H1 (cell line): Measurements from ENCODE around the gene LRRC42. TPM values are rescaled to one million over a fixed set of nuclear protein-coding genes. Genes with fewer than 3 reads are reported as not detected.

Source experiments
- CTCF ChIA-PET: fragments of 300-600 bp; sonication (Branson Sonifier 250); formaldehyde crosslinking; loops from one replicate; lab custom pipeline; 2021; ENCODE audit not compliant: partially characterized antibody; lab: Charles Lee
- POLR2A ChIA-PET: fragments of 300-600 bp; sonication (Branson Sonifier 250); formaldehyde crosslinking; loops from one replicate; lab custom pipeline; 2021; ENCODE audit warnings: inconsistent platforms; ENCODE audit not compliant: partially characterized antibody; lab: Charles Lee
- DNase-seq, 2 experiments: peaks; one replicate each; pipeline versions ENCODE4 v3.0.0 to v3.0.0-alpha.2; 2010 to 2022; ENCODE audit warnings: low spot score in 2 of 2, low read depth in 1 of 2, mixed read lengths in 1 of 2
- FAIRE-seq: peaks from 2 replicates; lab custom pipeline; 2011; peaks lifted over from hg19 to GRCh38; lab: Jason Lieb, UNC
- H2AFZ ChIP-seq: 2 replicates; pipeline ENCODE4 v1.8.1; 2012; ENCODE audit warnings: low read length, inconsistent platforms
- H2AK5ac ChIP-seq: 2 replicates; pipeline ENCODE4 v1.6.1; 2013; ENCODE audit warnings: low read depth, low read length
- H2BK120ac ChIP-seq: replicated peaks from 2 replicates; pipeline ENCODE3; 2013; ENCODE audit warnings: low read depth, low read length, inconsistent platforms
- H2BK12ac ChIP-seq: 2 replicates; pipeline ENCODE4 v1.6.1; 2013; ENCODE audit warnings: low read depth, low read length
- H2BK15ac ChIP-seq: 2 replicates; pipeline ENCODE4 v1.6.1; 2013; ENCODE audit warnings: low read length
- H2BK20ac ChIP-seq: 2 replicates; pipeline ENCODE4 v1.6.1; 2013; ENCODE audit warnings: low read length
- H2BK5ac ChIP-seq: 2 replicates; pipeline ENCODE4 v1.6.1; 2013; ENCODE audit warnings: low read depth, low read length
- H3K14ac ChIP-seq: 2 replicates; pipeline ENCODE4 v1.6.1; 2013; ENCODE audit warnings: inconsistent platforms; ENCODE audit not compliant: insufficient read length
- H3K18ac ChIP-seq: 2 replicates; pipeline ENCODE4 v1.6.1; 2013; ENCODE audit warnings: low read length; ENCODE audit errors: extremely low read depth
- H3K23ac ChIP-seq: 2 replicates; pipeline ENCODE4 v1.6.1; 2013; ENCODE audit warnings: inconsistent platforms; ENCODE audit not compliant: insufficient read length
- H3K23me2 ChIP-seq: 2 replicates; pipeline ENCODE4 v1.6.1; 2013; ENCODE audit warnings: low read depth, low read length
- H3K27ac ChIP-seq: 2 replicates; pipeline ENCODE4 v1.6.1; 2011; ENCODE audit warnings: low read depth, low read length, inconsistent platforms
- H3K27me3 ChIP-seq, 4 experiments: replicated peaks in 1 of 4; 1 replicate in 1 of 4; 2 replicates in 3 of 4; pipeline versions ENCODE4 v1.6.1 to v1.8.1; 2011 to 2013; ENCODE audit warnings: low read length in 3 of 4, mild to moderate bottlenecking in 3 of 4, inconsistent platforms in 2 of 4, mixed read lengths in 2 of 4, moderate library complexity in 1 of 4; ENCODE audit not compliant: control insufficient read depth in 3 of 4, insufficient read depth in 3 of 4; ENCODE audit errors: extremely low read depth in 1 of 4
- H3K36me3 ChIP-seq, 4 experiments: 2 replicates each; pipeline versions ENCODE4 v1.6.1 to v1.8.1; 2011 to 2013; ENCODE audit warnings: mild to moderate bottlenecking in 4 of 4, low read length in 3 of 4, moderate library complexity in 2 of 4, control low read depth in 1 of 4, inconsistent platforms in 1 of 4; ENCODE audit not compliant: insufficient read depth in 4 of 4, control insufficient read depth in 2 of 4
- H3K4ac ChIP-seq: replicated peaks from 2 replicates; pipeline ENCODE3; 2013; ENCODE audit warnings: low read length, low read depth, mixed read lengths, inconsistent platforms; ENCODE audit not compliant: insufficient read length
- H3K4me1 ChIP-seq, 4 experiments: replicated peaks in 1 of 4; 1 replicate in 1 of 4; 2 replicates in 3 of 4; pipeline versions ENCODE4 v1.6.1 to v1.8.1; 2011 to 2013; ENCODE audit warnings: low read length in 3 of 4, inconsistent platforms in 2 of 4, mixed read lengths in 1 of 4; ENCODE audit not compliant: insufficient read depth in 4 of 4, control insufficient read depth in 3 of 4
- H3K4me2 ChIP-seq, 2 experiments: 2 replicates each; pipeline versions ENCODE4 v1.6.1 to v1.8.1; 2011 to 2013; ENCODE audit warnings: low read depth in 2 of 2, low read length in 2 of 2, control low read depth in 1 of 2, inconsistent platforms in 1 of 2, mild to moderate bottlenecking in 1 of 2; ENCODE audit not compliant: insufficient read depth in 1 of 2
- H3K4me3 ChIP-seq, 4 experiments: fragments of 200-600, 300-600 bp in 1 of 4; sonication (generic), shearing (Covaris generic), sonication (Bioruptor Twin) in 1 of 4; 2 replicates each; pipeline versions ENCODE4 v1.5.1 to v1.8.1; 2011 to 2016; ENCODE audit warnings: low read length in 4 of 4, low read depth in 3 of 4, control low read depth in 2 of 4, inconsistent platforms in 2 of 4, mild to moderate bottlenecking in 2 of 4, mixed read lengths in 1 of 4, moderate library complexity in 1 of 4; ENCODE audit not compliant: insufficient read depth in 2 of 4; ENCODE audit errors: extremely low read depth in 1 of 4
- H3K56ac ChIP-seq: replicated peaks from 2 replicates; pipeline ENCODE3; 2013; ENCODE audit warnings: low read depth, mild to moderate bottlenecking, mixed read lengths, low read length, inconsistent platforms; ENCODE audit not compliant: insufficient read length
- H3K79me1 ChIP-seq: 2 replicates; pipeline ENCODE4 v1.6.1; 2013; ENCODE audit warnings: low read depth, low read length, control low read depth
- H3K79me2 ChIP-seq, 2 experiments: 2 replicates each; pipeline versions ENCODE4 v1.6.1 to v1.8.1; 2012 to 2013; ENCODE audit warnings: low read length in 2 of 2, mild to moderate bottlenecking in 2 of 2, inconsistent platforms in 1 of 2; ENCODE audit not compliant: insufficient read depth in 2 of 2, control insufficient read depth in 1 of 2
- H3K9ac ChIP-seq, 4 experiments: replicated peaks in 1 of 4; 1 replicate in 1 of 4; 2 replicates in 3 of 4; pipeline versions ENCODE4 v1.6.1 to v1.8.1; 2011 to 2013; ENCODE audit warnings: low read depth in 3 of 4, low read length in 3 of 4, control low read depth in 2 of 4, mild to moderate bottlenecking in 2 of 4, moderate library complexity in 2 of 4, inconsistent platforms in 1 of 4; ENCODE audit errors: extremely low read depth in 1 of 4
- H3K9me3 ChIP-seq, 2 experiments: 2 replicates each; pipeline versions ENCODE4 v1.6.1 to v1.8.1; 2012 to 2013; ENCODE audit warnings: mild to moderate bottlenecking in 2 of 2, moderate library complexity in 2 of 2, control low read depth in 1 of 2, inconsistent platforms in 1 of 2, low read depth in 1 of 2, low read length in 1 of 2, mixed read lengths in 1 of 2; ENCODE audit not compliant: insufficient read depth in 2 of 2
- H4K20me1 ChIP-seq, 2 experiments: replicated peaks in 1 of 2; 2 replicates each; pipeline versions ENCODE3 to v1.8.1; 2011 to 2013; ENCODE audit warnings: inconsistent platforms in 2 of 2, low read length in 2 of 2, mild to moderate bottlenecking in 1 of 2; ENCODE audit not compliant: insufficient read depth in 2 of 2, control insufficient read depth in 1 of 2
- H4K5ac ChIP-seq: 2 replicates; pipeline ENCODE4 v1.6.1; 2013; ENCODE audit warnings: low read length, low read depth, mixed read lengths, inconsistent platforms; ENCODE audit not compliant: insufficient read length
- H4K8ac ChIP-seq: 2 replicates; pipeline ENCODE4 v1.8.0; 2013; ENCODE audit warnings: mild to moderate bottlenecking, moderate library complexity, low read length, inconsistent platforms; ENCODE audit not compliant: insufficient read depth; ENCODE audit errors: extremely low read depth
- H4K91ac ChIP-seq: replicated peaks from 2 replicates; pipeline ENCODE3; 2013; ENCODE audit warnings: low read length, mixed read lengths, inconsistent platforms; ENCODE audit not compliant: insufficient read length
- CHD1 ChIP-seq: IDR thresholded peaks from 2 replicates; pipeline ENCODE4 v1.6.1; 2012; ENCODE audit warnings: low read depth, low read length, improper control_type of control experiment
- KDM5A ChIP-seq: fragments of 200-600 bp; IDR thresholded peaks from 2 replicates; pipeline ENCODE4 v1.7.1; 2012; ENCODE audit warnings: mild to moderate bottlenecking, low read length, inconsistent platforms, mixed read lengths
- POLR2A ChIP-seq, 2 experiments: IDR thresholded peaks; 1 replicate in 1 of 2; 2 replicates in 1 of 2; pipeline ENCODE4 v1.6.1; 2011; ENCODE audit warnings: low read depth in 2 of 2, low read length in 2 of 2, mild to moderate bottlenecking in 2 of 2; ENCODE audit errors: control extremely low read depth in 1 of 2
- POLR2AphosphoS5 ChIP-seq: IDR thresholded peaks from 2 replicates; pipeline ENCODE4 v1.6.1; 2011; ENCODE audit warnings: low read depth, low read length
- POU5F1 ChIP-seq: IDR thresholded peaks from 2 replicates; pipeline ENCODE4 v1.6.1; 2011; ENCODE audit warnings: low read depth, mild to moderate bottlenecking, low read length, moderate library complexity
- RAD21 ChIP-seq, 2 experiments: IDR thresholded peaks in 1 of 2; conservative IDR thresholded peaks in 1 of 2; 2 replicates each; pipeline ENCODE4 v1.6.1; 2011; ENCODE audit warnings: low read depth in 2 of 2, low read length in 2 of 2, improper control_type of control experiment in 1 of 2, inconsistent platforms in 1 of 2, mild to moderate bottlenecking in 1 of 2, moderate library complexity in 1 of 2
- WGBS, 2 experiments: shearing (Covaris generic) in 1 of 2; methylation state at CpG; one replicate each; pipeline versions ENCODE4 v1.1.6 to v1.1.7; 2013 to 2015; ENCODE audit warnings: low lambda C conversion rate in 2 of 2, mixed read lengths in 2 of 2, inconsistent platforms in 1 of 2, low coverage in 1 of 2, missing lambda C conversion rate in 1 of 2; ENCODE audit not compliant: insufficient replicate concordance in 2 of 2, insufficient coverage in 1 of 2, insufficient read length in 1 of 2; ENCODE audit errors: extremely low coverage in 1 of 2, missing lambda C conversion rate in 1 of 2; 5-methylcytosine and 5-hydroxymethylcytosine counted together
- polyA plus RNA-seq, 7 experiments: library from polyadenylated mRNA; depleted of rRNA in 3 of 7; stranded (reverse) in 5 of 7; unstranded in 2 of 7; fragments of >200 nt in 5 of 7; fragments of 200-250 nt in 2 of 7; gene quantifications; 1 replicate in 5 of 7; 2 replicates in 1 of 7; 4 replicates in 1 of 7; pipeline versions ENCODE4 v1.2.1 to v1.2.3, GENCODE V29; 2011 to 2013; ENCODE audit warnings: missing spikeins in 2 of 7, mixed read lengths in 2 of 7
- total RNA-seq: library from RNA; stranded (reverse); fragmentation: NEBNext Ultra II Directional; extraction: Animal tissue kit (Norgen Biotek cat#: 25700); gene quantifications from 2 replicates; pipeline ENCODE4 v1.2.1, GENCODE V29; 2021

The LRRC42 gene
- total and polyA plus RNA-seq, 2 of the 8 experiments (the other 6 are each of a cell fraction or from before 2014, with no cell fraction given) = 38.2 to 54.1 TPM

- no peak overlapping the region for H4K8ac ChIP-seq
- no peak overlapping the region for H2BK20ac ChIP-seq
- H3K36me3 ChIP-seq = peaks cover 0 to 31% (median 11%) of the 10 kb centered on the region in 4 experiments; a peak in 6 of 8 replicates
- H3K4ac ChIP-seq = no peak overlapping the region
- H2BK120ac ChIP-seq = no peak overlapping the region
- no peak overlapping the region for H3K4me3 ChIP-seq
- POLR2A ChIA-PET = no interaction called here
- no peak overlapping the region for H3K23ac ChIP-seq
- no peak overlapping the region for H3K56ac ChIP-seq
- no peak overlapping the region for H2BK12ac ChIP-seq
- H4K20me1 ChIP-seq = peaks cover 7 to 10% of the 10 kb centered on the region in 2 experiments
- CTCF ChIA-PET = interaction anchor here (0.6 to 7.6 kb wide), 6 partner anchors 8 to 125 kb away, joined by 3 to 123 read pairs (median 72); no protein-coding TSS in a partner anchor
- peaks cover 3 to 43% of the 10 kb centered on the region in 2 experiments; a peak in 3 of 4 replicates for H3K79me2 ChIP-seq
- WGBS, 2 experiments = 92% methylated on average over 5 of the region's 5 CpGs; no CpG with 5 or more reads in 1 of the 2 experiments
- no peak overlapping the region for H2BK15ac ChIP-seq
- no peak overlapping the region for H4K91ac ChIP-seq
- H3K9ac ChIP-seq = no peak overlapping the region
- peaks cover 10% of the 10 kb centered on the region; the same call in 1 of the 2 replicates for H3K79me1 ChIP-seq
- H3K27ac ChIP-seq = no peak overlapping the region
- H3K4me1 ChIP-seq = peaks cover 2 to 19% (median 10%) of the 10 kb centered on the region in 4 experiments
- TF ChIP-seq POU5F1 (no peak), POLR2A (IDR thresholded peaks at IDR 0.05; ENCODE audit: control extremely low read depth in 1 of 2, low read depth in 2 of 2, low read length in 2 of 2) (no peak), KDM5A (no peak), POLR2AphosphoS5 (no peak), RAD21 (IDR thresholded peaks at IDR 0.05 in 1 of 2, conservative IDR thresholded peaks at IDR 0.05 in 1 of 2; ENCODE audit: low read depth in 2 of 2, low read length in 2 of 2) (no peak), CHD1 (no peak)
- H3K18ac ChIP-seq = no peak overlapping the region
- H4K5ac ChIP-seq = no peak overlapping the region
- no peak for FAIRE-seq
- no peak overlapping the region for H3K14ac ChIP-seq
- no peaks in the 10 kb centered on the region for H3K27me3 ChIP-seq
- H2AFZ ChIP-seq = no peak overlapping the region
- no peak overlapping the region for H2BK5ac ChIP-seq
- H2AK5ac ChIP-seq = no peak overlapping the region
- no peak overlapping the region for H3K4me2 ChIP-seq
- peaks cover 6% of the 10 kb centered on the region for H3K23me2 ChIP-seq
- DNase-seq = no peak
- H3K9me3 ChIP-seq = no peaks in the 10 kb centered on the region
Measured at GRCh38 chr1:53951697-53952096, 5.5 kb downstream of the LRRC42 start.
